Kidney epithelial cell (primary cell): ENCODE measurements around the gene ZNF280D. TPM values are rescaled to one million over a fixed set of nuclear protein-coding genes. Genes with fewer than 3 reads are reported as not detected.

Source experiments
- DNase-seq: peaks from one replicate; pipeline ENCODE4 v3.0.0-alpha.2; 2010; ENCODE audit warnings: low read depth
- H3K27me3 ChIP-seq: 2 replicates; pipeline ENCODE4 v1.6.0; 2011; ENCODE audit warnings: low read length; ENCODE audit not compliant: control insufficient read depth, insufficient read depth
- H3K36me3 ChIP-seq: 2 replicates; pipeline ENCODE4 v1.5.1; 2011; ENCODE audit warnings: low read length; ENCODE audit not compliant: control insufficient read depth, insufficient read depth
- H3K4me3 ChIP-seq: 2 replicates; pipeline ENCODE4 v1.5.1; 2011; ENCODE audit warnings: low read depth, mild to moderate bottlenecking, control low read depth, low read length
- total RNA-seq: library from RNA; depleted of rRNA; stranded (reverse); fragments of >200 nt; gene quantifications from 2 replicates; pipeline ENCODE4 v1.2.3, GENCODE V29; 2015
- TF ChIP-seq, protein P1 (sequence below): IDR thresholded peaks from 2 replicates; pipeline ENCODE4 v1.5.1; 2011; ENCODE audit warnings: mild to moderate bottlenecking, moderate library complexity, low read length, control low read depth, inconsistent platforms; ENCODE audit not compliant: insufficient read depth, poor library complexity, severe bottlenecking

Gene ZNF280D
- total RNA-seq, 1 donor from 2014 or later: 13.3 TPM

DNA sequence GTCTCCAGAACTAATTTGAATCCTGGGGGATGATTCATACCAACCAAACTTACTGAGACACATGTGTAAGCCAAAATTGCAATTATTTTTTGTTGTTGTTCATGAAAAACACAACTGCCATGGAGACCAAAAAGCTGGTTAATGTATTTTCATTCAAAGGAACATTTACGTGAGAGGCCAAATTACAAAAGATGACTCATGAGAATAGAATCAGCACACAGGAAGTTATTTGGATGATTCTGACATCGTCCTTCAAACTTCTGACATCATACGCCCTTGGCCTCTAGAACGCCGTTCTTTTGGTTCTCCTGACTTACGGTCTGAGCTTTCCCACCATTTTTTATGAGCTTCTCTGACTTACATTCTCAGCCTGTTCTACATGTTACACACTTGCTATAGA, 3.0 kb upstream of the ZNF280D start:
- DNase-seq: no peak
- H3K27me3 ChIP-seq: no peaks in the 10 kb centered on the region
- TF ChIP-seq, protein P1, sequence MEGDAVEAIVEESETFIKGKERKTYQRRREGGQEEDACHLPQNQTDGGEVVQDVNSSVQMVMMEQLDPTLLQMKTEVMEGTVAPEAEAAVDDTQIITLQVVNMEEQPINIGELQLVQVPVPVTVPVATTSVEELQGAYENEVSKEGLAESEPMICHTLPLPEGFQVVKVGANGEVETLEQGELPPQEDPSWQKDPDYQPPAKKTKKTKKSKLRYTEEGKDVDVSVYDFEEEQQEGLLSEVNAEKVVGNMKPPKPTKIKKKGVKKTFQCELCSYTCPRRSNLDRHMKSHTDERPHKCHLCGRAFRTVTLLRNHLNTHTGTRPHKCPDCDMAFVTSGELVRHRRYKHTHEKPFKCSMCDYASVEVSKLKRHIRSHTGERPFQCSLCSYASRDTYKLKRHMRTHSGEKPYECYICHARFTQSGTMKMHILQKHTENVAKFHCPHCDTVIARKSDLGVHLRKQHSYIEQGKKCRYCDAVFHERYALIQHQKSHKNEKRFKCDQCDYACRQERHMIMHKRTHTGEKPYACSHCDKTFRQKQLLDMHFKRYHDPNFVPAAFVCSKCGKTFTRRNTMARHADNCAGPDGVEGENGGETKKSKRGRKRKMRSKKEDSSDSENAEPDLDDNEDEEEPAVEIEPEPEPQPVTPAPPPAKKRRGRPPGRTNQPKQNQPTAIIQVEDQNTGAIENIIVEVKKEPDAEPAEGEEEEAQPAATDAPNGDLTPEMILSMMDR: no peak

DNA sequence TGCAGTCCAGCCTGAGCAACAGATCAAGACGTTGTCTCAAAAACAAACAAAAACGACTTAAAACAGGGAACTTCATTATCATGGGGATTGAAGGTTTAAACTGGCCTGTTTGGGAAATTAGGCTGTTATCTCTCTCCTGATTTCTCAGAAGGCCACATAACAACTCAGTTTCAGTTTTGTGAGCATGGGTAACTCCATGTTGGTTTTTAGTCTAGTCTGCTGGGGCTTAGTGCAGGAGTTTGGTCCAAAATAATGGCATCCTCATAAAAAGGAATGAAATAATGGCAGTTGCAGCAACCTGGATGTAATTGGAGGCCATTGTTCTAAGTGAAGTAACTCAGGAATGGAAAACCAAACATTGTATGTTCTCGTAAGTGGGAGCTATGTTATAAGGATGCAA, 2.3 kb upstream of the ZNF280D start:
- Histone ChIP-seq H3K36me3 (no peaks in the 10 kb centered on the region), H3K27me3 (no peaks in the 10 kb centered on the region), H3K4me3 (no peak overlapping the region)
- TF ChIP-seq, protein P1: no peak
- DNase-seq: no peak

More for the DNA sequence above, 3.0 kb upstream of the ZNF280D start:
- Histone ChIP-seq H3K4me3 (no peak overlapping the region), H3K36me3 (no peaks in the 10 kb centered on the region)

DNA sequence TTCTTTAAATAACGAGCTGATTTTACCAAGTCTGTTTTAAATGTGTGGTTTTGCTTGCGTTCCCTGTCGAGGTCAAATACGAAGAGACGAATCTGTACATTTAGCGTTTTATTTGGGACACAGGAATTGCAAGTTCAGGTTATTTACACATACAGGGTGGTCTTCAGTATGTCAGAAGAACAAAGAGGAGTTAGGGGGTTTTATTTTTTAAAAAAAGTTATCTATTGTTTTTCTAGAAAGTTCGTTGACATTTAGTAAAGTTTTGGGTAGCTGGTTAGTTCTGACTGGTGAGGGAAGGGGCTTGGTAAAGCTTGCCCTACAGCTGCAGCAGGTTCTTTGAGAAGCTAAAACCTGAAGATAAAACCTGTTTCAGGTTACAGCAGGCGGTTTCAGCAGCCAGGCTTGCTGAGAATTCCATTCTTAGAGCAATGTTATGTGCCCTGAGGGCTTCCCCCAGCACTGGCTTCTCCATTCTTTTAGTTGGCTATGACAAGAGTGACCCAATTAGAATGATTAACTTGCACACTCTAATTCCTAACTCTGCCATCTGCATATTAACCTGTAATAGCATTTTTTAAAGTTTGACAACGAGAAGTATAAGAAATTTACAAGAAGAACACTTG, 815 bp upstream of the ZNF280D start:
- Histone ChIP-seq H3K4me3 (no peak overlapping the region), H3K36me3 (no peaks in the 10 kb centered on the region), H3K27me3 (no peaks in the 10 kb centered on the region)
- TF ChIP-seq, protein P1: no peak
- DNase-seq: no peak

DNA sequence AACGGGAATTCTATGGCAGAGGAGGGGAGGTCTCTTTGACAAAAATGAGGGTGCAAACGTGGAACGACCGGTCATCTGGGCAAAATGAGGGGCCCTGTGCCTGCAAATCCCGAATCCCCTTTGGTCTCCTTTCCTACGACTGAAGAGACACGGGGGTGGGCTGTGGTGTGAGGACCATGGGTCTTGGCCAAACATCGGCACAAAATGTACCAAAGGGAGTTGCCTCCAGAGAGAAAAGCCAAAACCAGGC, 498 bp downstream of the ZNF280D start:
- no peaks in the 10 kb centered on the region for H3K36me3 ChIP-seq
- H3K27me3 ChIP-seq: no peaks in the 10 kb centered on the region
- TF ChIP-seq, protein P1: no peak
- DNase-seq: no peak
- H3K4me3 ChIP-seq: peak overlapping the region; percentile 60

DNA sequence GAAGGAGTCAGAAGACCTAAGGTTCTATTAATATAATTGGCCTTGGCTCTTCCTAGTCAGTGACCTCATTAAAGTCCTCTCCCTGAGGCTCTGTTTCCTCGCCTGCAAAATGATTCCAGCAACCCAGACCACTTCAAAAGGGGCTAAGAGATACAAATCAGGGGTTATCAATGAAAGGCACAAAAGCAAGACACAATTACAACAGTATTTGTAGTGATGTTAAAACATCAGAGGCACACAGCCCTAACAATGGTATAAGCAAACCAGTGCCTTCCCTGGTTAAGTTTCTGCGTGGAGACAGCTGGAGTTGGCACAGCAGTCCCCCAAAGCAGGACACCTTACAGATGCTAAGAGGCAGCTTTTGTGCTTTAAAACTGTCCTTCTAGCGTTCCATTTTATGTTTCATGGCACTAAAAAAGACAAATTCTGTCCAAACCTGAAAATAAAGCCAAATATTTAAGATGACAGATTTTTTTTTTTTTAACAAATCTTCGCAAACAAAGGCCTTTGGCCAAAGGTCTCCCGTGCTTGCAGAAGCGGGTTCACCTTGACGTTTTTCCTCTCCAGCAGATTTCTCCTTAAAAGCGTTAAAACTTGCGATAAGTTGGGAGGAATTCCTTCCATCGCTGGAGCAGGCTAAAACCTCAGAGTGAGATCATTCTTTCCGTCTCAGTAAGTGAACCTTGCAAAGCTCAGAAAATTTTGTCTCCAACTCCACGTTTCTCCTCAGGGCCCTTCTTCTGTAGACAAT, 999 bp downstream of the ZNF280D start:
- no peaks in the 10 kb centered on the region for H3K36me3 ChIP-seq
- TF ChIP-seq, protein P1: no peak
- peak overlapping the region; percentile 60 for H3K4me3 ChIP-seq
- H3K27me3 ChIP-seq: no peaks in the 10 kb centered on the region
- no peak for DNase-seq

DNA sequence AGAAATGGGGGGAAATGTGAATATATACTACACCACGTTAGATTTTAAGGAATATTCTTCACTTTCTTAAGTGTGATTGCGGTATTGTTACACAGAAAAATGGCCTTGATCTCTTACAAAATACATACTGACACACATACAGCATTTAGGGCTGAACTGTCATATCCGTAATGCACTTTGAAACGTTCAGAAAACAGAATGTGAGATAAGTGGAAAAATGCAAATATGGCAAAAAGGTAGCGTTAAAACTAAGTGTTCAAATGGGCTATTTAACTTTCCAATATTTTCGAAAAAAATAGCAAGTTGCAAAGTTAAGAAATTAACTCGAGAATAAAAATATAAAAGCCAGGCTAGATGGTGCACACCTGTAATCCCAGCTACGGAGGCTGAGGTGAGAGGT, 1.8 kb downstream of the ZNF280D start:
- Histone ChIP-seq H3K4me3 (no peak overlapping the region), H3K36me3 (no peaks in the 10 kb centered on the region), H3K27me3 (no peaks in the 10 kb centered on the region)
- no peak for DNase-seq
- TF ChIP-seq, protein P1: no peak
